Embryonic facial prominence (tissue), 1 donor: ENCODE data around the gene NUP214.
"Not testable (repeated sequence)": the region's sequence is repeated elsewhere in the genome, so short reads cannot be mapped to it uniquely, and the experiment has no call there.

ENCODE experiments used
- DNase-seq: peaks from one replicate; pipeline ENCODE4 v3.0.0-alpha.2; 2016; ENCODE audit errors: extremely low spot score

The NUP214 gene

DNA sequence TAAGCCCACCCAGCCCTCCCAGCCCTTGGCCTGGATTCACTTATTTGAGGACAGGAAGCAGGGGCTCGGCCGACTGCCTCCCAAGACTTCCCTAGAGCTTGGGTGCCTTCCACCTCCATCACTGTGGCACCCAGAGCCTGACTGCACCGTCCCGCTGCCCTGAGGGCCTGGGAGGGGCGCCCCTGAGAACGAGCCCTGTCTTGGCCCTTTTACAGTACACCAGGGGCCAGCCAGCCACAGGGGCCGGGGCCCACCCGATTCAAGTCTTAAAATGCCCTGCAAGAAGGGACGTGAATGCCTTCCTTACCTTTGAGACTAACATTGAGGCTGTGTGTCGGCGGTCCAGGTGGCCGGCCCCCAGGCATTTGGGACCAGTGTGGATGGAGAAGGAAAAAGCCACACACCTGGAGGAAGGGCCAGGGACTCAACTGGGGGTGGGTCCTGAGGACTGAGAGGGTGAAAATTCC, 134.1 kb downstream of the NUP214 start:
- no peak for DNase-seq

- no peak for DNase-seq
Measured at GRCh38 chr9:131259916-131260597, 134.7 kb downstream of the NUP214 start.

DNA sequence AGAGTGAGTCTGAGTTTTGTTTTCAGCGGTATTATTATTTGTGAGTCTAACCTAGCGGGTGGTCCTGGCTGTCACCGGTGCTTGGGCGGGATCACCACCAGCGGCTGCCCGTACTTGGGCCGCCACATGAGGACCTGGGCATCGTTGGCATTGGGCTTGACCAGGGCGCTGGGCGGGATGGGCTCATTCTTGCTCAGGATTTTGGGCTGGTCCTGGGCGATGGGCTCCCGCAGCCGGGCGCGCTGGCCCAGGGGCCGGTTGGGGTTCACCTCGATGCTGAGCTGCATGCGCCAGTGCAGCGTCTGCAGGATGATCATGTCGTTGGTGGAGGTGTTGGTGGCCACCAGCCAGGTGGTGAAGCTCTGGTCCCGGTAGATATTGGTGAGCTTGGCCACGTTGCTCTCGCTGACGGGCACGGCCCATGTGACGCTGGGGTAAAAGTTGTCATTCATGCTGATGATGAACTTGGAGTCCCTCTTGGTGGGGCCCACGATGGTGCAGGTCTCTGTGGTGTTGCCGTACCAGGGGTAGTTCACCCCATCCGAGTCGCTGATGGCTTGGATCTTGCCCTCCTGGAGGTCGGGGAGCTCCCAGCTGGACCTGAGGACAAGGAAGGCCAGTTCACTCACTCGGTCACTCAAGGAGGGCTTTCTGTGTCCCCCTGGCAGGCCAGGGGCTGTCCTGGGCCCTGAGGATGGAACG, 135.5 kb downstream of the NUP214 start:
- no peak for DNase-seq

GRCh38 chr9:131262327-131263032, 137.1 kb downstream of the NUP214 start:
- DNase-seq = no peak

DNA sequence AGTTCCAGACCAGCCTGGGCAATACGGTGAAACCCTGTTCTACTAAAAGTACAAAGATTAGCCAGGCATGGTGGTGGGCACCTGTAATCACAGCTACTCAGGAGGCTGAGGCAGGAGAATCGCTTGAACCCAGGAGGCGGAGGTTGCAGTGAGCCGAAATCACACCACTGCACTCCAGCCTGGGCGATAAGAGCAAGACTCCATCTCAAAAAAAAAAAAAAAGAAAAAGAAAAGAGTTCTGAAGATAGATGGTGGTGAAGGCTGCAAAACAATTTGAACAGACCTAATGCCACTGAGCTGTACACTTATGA, 137.6 kb downstream of the NUP214 start:
- DNase-seq = not testable (repeated sequence)

- DNase-seq = no peak
Measured at GRCh38 chr9:131263701-131264100, 138.3 kb downstream of the NUP214 start.

DNA sequence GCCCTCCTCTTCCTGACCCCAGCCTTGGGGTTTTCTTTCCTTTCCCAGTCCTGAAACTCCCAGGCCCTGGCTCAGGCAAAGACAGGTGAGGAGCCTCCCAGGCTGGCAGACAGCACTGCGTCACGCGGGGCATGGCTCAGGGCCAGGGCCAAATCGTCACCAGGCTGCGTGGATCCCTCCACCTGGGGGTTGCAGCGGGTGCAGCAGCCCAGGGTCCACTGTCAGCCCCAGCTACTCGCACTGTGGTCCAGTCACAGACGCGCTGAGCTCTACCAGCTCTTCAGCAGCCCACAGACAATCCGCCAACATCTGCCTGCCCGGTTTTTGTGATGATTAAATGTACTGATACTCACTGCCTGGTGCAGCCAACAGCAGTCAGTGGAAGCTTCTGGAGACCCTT, 138.8 kb downstream of the NUP214 start:
- DNase-seq = no peak

DNA sequence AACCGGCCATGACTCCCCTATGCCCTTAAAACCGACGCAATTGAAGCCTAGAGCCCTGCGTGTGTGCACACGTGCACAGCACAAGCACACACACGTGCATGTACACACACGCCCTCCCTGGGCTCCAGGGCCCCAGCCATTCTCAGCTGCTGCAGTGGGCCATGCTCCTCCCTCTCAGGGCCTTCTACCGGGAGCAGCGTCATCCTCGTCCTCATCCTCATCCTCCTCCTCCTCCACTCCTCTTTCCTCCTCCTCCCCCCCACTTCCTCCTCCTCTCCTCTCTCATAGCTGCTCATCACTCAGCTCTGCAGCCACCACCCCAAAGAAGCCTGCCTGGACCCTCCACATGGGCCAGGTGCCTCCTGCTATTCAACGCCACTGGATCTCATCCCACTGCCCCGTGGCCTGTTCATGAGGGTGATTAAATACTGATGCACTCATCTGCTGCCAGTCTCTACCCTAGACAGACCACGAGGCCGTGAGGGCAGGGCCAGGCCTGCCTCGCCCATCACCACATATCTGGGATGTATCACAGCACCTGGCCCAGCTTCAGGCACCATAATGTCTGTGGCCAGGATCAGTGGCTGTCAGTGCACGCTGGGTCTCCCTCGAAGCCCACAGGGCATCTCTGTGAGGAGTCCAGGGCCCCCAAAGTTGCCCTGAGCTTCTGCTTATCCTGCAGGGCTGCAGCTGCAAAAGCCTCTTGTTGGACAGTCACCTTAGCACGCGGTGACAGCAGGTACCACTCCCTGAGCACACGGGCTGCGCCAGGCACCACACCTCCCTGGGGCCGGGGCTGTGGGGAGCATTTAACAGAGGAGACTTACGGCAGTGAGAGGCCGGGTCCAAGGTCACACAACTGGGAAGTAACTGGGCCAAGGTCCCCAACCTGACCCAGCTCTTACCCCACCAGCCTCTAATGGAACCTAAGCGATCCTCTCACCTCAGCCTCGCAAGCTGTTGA, 141.2 kb downstream of the NUP214 start:
- DNase-seq = no peak

- no peak for DNase-seq
Measured at GRCh38 chr9:131270171-131271015, 145.0 kb downstream of the NUP214 start.

DNA sequence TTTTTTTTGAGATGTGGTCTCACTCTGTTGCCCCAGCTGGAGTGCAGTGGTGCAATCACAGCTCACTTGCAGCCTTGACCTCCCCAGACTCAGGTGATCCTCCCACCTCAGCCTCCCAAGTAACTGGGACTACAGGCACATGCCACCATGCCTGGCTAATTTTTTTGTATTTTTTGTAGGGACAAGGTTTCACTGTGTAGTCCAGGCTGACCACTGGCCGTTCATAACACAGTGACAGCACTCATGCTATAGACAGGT, 145.6 kb downstream of the NUP214 start:
- DNase-seq = not testable (repeated sequence)

DNA sequence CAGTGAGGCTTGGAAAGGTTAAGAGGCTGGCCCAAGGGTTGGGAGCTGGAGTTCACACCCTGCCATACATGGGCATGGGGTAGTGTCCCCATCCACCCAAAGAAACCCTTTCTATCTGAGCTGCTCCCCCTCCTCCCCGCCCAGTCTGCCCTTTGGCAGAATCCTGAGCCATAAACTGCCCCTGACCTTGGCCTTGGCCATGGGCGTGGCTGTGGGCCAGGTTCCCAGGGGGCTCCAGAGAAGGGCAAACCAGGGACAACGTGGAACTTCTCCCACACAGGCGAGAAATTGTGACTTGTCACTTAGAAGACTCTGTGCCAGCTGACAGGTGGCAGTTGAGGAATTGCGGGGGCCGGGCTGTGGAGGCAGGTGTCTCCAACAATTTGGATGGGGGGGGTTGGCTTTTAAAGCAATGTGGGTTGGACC, 146.1 kb downstream of the NUP214 start:
- DNase-seq = no peak

GRCh38 chr9:131272212-131272611, 146.8 kb downstream of the NUP214 start:
- DNase-seq = no peak

- DNase-seq = no peak
Measured at GRCh38 chr9:131273146-131273855, 147.9 kb downstream of the NUP214 start.

GRCh38 chr9:131273856-131274673, 148.7 kb downstream of the NUP214 start:
- DNase-seq = no peak

GRCh38 chr9:131274674-131275331, 149.4 kb downstream of the NUP214 start:
- no peak for DNase-seq

- DNase-seq = no peak
Measured at GRCh38 chr9:131275332-131276093, 150.1 kb downstream of the NUP214 start.

GRCh38 chr9:131276094-131276888, 150.9 kb downstream of the NUP214 start, which contains the start of gene FAM78A:
Gene FAM78A, minus strand, starts transcription at chr9:131276510. Its CDS starts 331 bp downstream, at chr9:131276179.
- DNase-seq = no peak
